HCEC 1CT (cell line): ENCODE data around the gene C19orf53.

Experiments
- DNase-seq: peaks from one replicate; pipeline ENCODE4 v3.0.0-alpha.2; 2017

Gene C19orf53

GRCh38 chr19:13796301-13797057 lies 22.2 kb downstream of the C19orf53 start:
- peak; percentile 96 for DNase-seq

GRCh38 chr19:13797058-13797440 lies 22.8 kb downstream of the C19orf53 start:
- no peak for DNase-seq

- peak; percentile 50 for DNase-seq
These were observed 23.6 kb downstream of the C19orf53 start for GRCh38 chr19:13797870-13798269.

- DNase-seq: no peak
These were observed 25.4 kb downstream of the C19orf53 start for GRCh38 chr19:13799669-13800068.

GRCh38 chr19:13803038-13803437 lies 28.8 kb downstream of the C19orf53 start:
- DNase-seq: no peak

GRCh38 chr19:13804830-13805683 lies 30.8 kb downstream of the C19orf53 start:
- no peak for DNase-seq

- DNase-seq: no peak
These were observed 32.5 kb downstream of the C19orf53 start for GRCh38 chr19:13806728-13807127.

- DNase-seq: no peak
These were observed 33.3 kb downstream of the C19orf53 start for GRCh38 chr19:13807421-13808021.

GRCh38 chr19:13808856-13809255 lies 34.6 kb downstream of the C19orf53 start:
- no peak for DNase-seq

- DNase-seq: no peak
These were observed 38.3 kb downstream of the C19orf53 start for GRCh38 chr19:13812544-13812943.

GRCh38 chr19:13813147-13813546 lies 38.9 kb downstream of the C19orf53 start:
- DNase-seq: no peak

- DNase-seq: no peak
These were observed 40.3 kb downstream of the C19orf53 start for GRCh38 chr19:13814550-13814949.

GRCh38 chr19:13817018-13817614 lies 42.9 kb downstream of the C19orf53 start:
- DNase-seq: peak; percentile 0

GRCh38 chr19:13817615-13818371 lies 43.5 kb downstream of the C19orf53 start:
- no peak for DNase-seq

- DNase-seq: no peak
These were observed 45.0 kb downstream of the C19orf53 start for GRCh38 chr19:13819238-13819637.

GRCh38 chr19:13821292-13821691 lies 47.0 kb downstream of the C19orf53 start:
- DNase-seq: no peak

GRCh38 chr19:13823256-13823655 lies 49.0 kb downstream of the C19orf53 start:
- no peak for DNase-seq

GRCh38 chr19:13823901-13824300 lies 49.6 kb downstream of the C19orf53 start:
- no peak for DNase-seq

GRCh38 chr19:13824703-13825102 lies 50.4 kb downstream of the C19orf53 start:
- no peak for DNase-seq

GRCh38 chr19:13825489-13826441 lies 51.5 kb downstream of the C19orf53 start:
- DNase-seq: no peak

- DNase-seq: no peak
These were observed 52.5 kb downstream of the C19orf53 start for GRCh38 chr19:13826652-13827235.
